CD4-positive, alpha-beta T cell (primary cell): ENCODE measurements around the gene CCDC27. TPM values are rescaled to one million over a fixed set of nuclear protein-coding genes. Genes with fewer than 3 reads are reported as not detected.

ENCODE experiments used
- ATAC-seq: fragments of 200-7000 bp; cut with Tn5 transposase; one replicate; pipeline ENCODE4 v1.10.0; 2022; ENCODE audit warnings: mild to moderate bottlenecking; ENCODE audit not compliant: poor library complexity
- CTCF ChIA-PET: fragments of 350-600 bp; sonication (Branson Sonifier 250); formaldehyde crosslinking; loops from one replicate; lab custom pipeline; 2021; ENCODE audit warnings: antibody characterized with exemption, inconsistent platforms; lab: Charles Lee
- POLR2A ChIA-PET: fragments of 350-600 bp; sonication (Branson Sonifier 250); formaldehyde crosslinking; loops from one replicate; lab custom pipeline; 2021; ENCODE audit warnings: antibody characterized with exemption, inconsistent platforms; lab: Charles Lee
- DNase-seq, 14 experiments: peaks; one replicate each; pipeline ENCODE4 v3.0.0-alpha.2; 2013 to 2020; ENCODE audit warnings: mixed read lengths in 2 of 14
- H3K27ac ChIP-seq, 2 donors: one replicate each; pipeline versions ENCODE4 v1.5.1 to v1.7.0; 2013; ENCODE audit warnings: low read length in 2 of 2, low read depth in 1 of 2, mild to moderate bottlenecking in 1 of 2
- H3K27me3 ChIP-seq, 2 experiments: 1 replicate in 1 of 2; 2 replicates in 1 of 2; pipeline versions ENCODE4 v1.6.1 to v1.7.0; 2013; ENCODE audit warnings: low read length in 2 of 2, control low read depth in 1 of 2, mild to moderate bottlenecking in 1 of 2, moderate library complexity in 1 of 2; ENCODE audit not compliant: insufficient read depth in 2 of 2, control insufficient read depth in 1 of 2
- H3K36me3 ChIP-seq: one replicate; pipeline ENCODE4 v1.6.1; 2013; ENCODE audit warnings: low read length, control low read depth; ENCODE audit not compliant: insufficient read depth
- H3K4me1 ChIP-seq: one replicate; pipeline ENCODE4 v1.6.1; 2013; ENCODE audit warnings: low read length, control low read depth; ENCODE audit not compliant: insufficient read depth
- H3K4me3 ChIP-seq: one replicate; pipeline ENCODE4 v1.5.1; 2013; ENCODE audit warnings: mild to moderate bottlenecking, low read length, moderate library complexity
- H3K9me3 ChIP-seq, 2 experiments: 1 replicate in 1 of 2; 2 replicates in 1 of 2; pipeline versions ENCODE4 v1.6.1 to v1.7.0; 2013; ENCODE audit warnings: low read length in 2 of 2, mild to moderate bottlenecking in 2 of 2, control low read depth in 1 of 2, moderate library complexity in 1 of 2; ENCODE audit not compliant: control insufficient read depth in 1 of 2, insufficient read depth in 1 of 2
- H3K27ac Mint-ChIP-seq: one replicate; pipeline ENCODE4 v1.8.0; 2020; ENCODE audit warnings: mixed read lengths
- H3K27me3 Mint-ChIP-seq: one replicate; pipeline ENCODE4 v1.8.0; 2021; ENCODE audit warnings: mixed read lengths
- H3K36me3 Mint-ChIP-seq: one replicate; pipeline ENCODE4 v1.8.0; 2021; ENCODE audit warnings: low read depth, mixed read lengths
- H3K4me1 Mint-ChIP-seq: one replicate; pipeline ENCODE4 v1.8.0; 2021; ENCODE audit warnings: low read depth, mixed read lengths
- H3K4me3 Mint-ChIP-seq: one replicate; pipeline ENCODE4 v1.8.0; 2020; ENCODE audit warnings: mild to moderate bottlenecking, mixed read lengths
- H3K9me3 Mint-ChIP-seq: one replicate; pipeline ENCODE4 v1.8.0; 2020; ENCODE audit warnings: mixed read lengths
- CTCF ChIP-seq: fragments of 200-600 bp; IDR thresholded peaks from one replicate; pipeline ENCODE4 v1.8.0; 2022; ENCODE audit warnings: antibody characterized with exemption, mild to moderate bottlenecking
- intact Hi-C, 2 experiments: fragments of 100-400 bp; cut with DNase I in 1 of 2; cut with micrococcal nuclease in 1 of 2; formaldehyde crosslinking; loops; one replicate each; pipeline versions ENCODE4 v1.15.1 to v1.9.0; 2023 to 2025; cut with DNase I, micrococcal nuclease
- total RNA-seq, 174 experiments: library from RNA in 2 of 174; stranded (reverse) in 2 of 174; gene quantifications; one replicate each; pipeline ENCODE4 v1.2.3 and lab custom pipeline; 2021 to 2026

CCDC27 gene
- total RNA-seq, 2 experiments from 2014 or later = not detected

GRCh38 chr1:3763351-3764125 is 11.3 kb downstream of the CCDC27 start:
- peaks cover 7 to 20% of the 10 kb centered on the region in 2 experiments for H3K27me3 ChIP-seq
- POLR2A ChIA-PET = no interaction called here
- H3K9me3 Mint-ChIP-seq = no peaks in the 10 kb centered on the region

GRCh38 chr1:3767328-3767925 is 15.2 kb downstream of the CCDC27 start:
- Mint-ChIP-seq H3K4me3 (no peak overlapping the region), H3K27ac (no peak overlapping the region), H3K4me1 (no peaks in the 10 kb centered on the region), H3K27me3 (peaks cover 20% of the 10 kb centered on the region), H3K9me3 (no peaks in the 10 kb centered on the region), H3K36me3 (no peaks in the 10 kb centered on the region)
- Histone ChIP-seq H3K36me3 (no peaks in the 10 kb centered on the region), H3K4me3 (no peak overlapping the region), H3K4me1 (peaks cover 13% of the 10 kb centered on the region), H3K27ac (no peak overlapping the region), H3K9me3 (peaks cover 0 to 5% of the 10 kb centered on the region in 2 experiments), H3K27me3 (peaks cover 0 to 3% of the 10 kb centered on the region in 2 experiments)
- TF ChIP-seq CTCF = no peak
- CTCF ChIA-PET = no interaction called here
- POLR2A ChIA-PET = interaction anchor here (0.5 to 1.2 kb wide), 2 partner anchors 26 to 37 kb away, joined by 3 read pairs; no protein-coding TSS in a partner anchor
- intact Hi-C loops = no loop called here
- ATAC-seq (no peak), DNase-seq (no peak)

More at GRCh38 chr1:3763351-3764125, 11.3 kb downstream of the CCDC27 start:
- no peak overlapping the region for H3K27ac Mint-ChIP-seq
- Histone ChIP-seq H3K9me3 (peaks cover 0 to 15% of the 10 kb centered on the region in 2 experiments), H3K36me3 (no peaks in the 10 kb centered on the region), H3K4me3 (no peak overlapping the region), H3K4me1 (no peaks in the 10 kb centered on the region), H3K27ac (no peak overlapping the region)
- ATAC-seq (no peak), DNase-seq (peak in 1 of 14 experiments; percentile 11)
- no peaks in the 10 kb centered on the region for H3K4me1 Mint-ChIP-seq
- H3K4me3 Mint-ChIP-seq = no peak overlapping the region
- intact Hi-C loops = no loop called here
- CTCF ChIA-PET = no interaction called here
- H3K36me3 Mint-ChIP-seq = no peaks in the 10 kb centered on the region
- no peak for TF ChIP-seq CTCF
- peaks cover 39% of the 10 kb centered on the region for H3K27me3 Mint-ChIP-seq

GRCh38 chr1:3768811-3769390 is 16.7 kb downstream of the CCDC27 start:
- Histone ChIP-seq H3K36me3 (no peaks in the 10 kb centered on the region), H3K27me3 (no peaks in the 10 kb centered on the region), H3K27ac (no peak overlapping the region), H3K4me1 (peaks cover 21% of the 10 kb centered on the region), H3K9me3 (no peaks in the 10 kb centered on the region), H3K4me3 (no peak overlapping the region)
- Mint-ChIP-seq H3K4me3 (no peak overlapping the region), H3K27ac (no peak overlapping the region), H3K27me3 (peaks cover 19% of the 10 kb centered on the region), H3K4me1 (no peaks in the 10 kb centered on the region), H3K36me3 (no peaks in the 10 kb centered on the region), H3K9me3 (no peaks in the 10 kb centered on the region)
- intact Hi-C loops = no loop called here
- DNase-seq (peak in 1 of 14 experiments; percentile 10), ATAC-seq (no peak)
- POLR2A ChIA-PET = no interaction called here
- TF ChIP-seq CTCF = no peak
- CTCF ChIA-PET = no interaction called here
